ENCODE results near the gene LIN28B. TPM values are rescaled to one million over a fixed set of nuclear protein-coding genes. Genes with fewer than 3 reads are reported as not detected.

The LIN28B gene
- total RNA-seq, 6 donors from 2014 or later: 0.10 to 0.49 TPM; not detected in 4

DNA sequence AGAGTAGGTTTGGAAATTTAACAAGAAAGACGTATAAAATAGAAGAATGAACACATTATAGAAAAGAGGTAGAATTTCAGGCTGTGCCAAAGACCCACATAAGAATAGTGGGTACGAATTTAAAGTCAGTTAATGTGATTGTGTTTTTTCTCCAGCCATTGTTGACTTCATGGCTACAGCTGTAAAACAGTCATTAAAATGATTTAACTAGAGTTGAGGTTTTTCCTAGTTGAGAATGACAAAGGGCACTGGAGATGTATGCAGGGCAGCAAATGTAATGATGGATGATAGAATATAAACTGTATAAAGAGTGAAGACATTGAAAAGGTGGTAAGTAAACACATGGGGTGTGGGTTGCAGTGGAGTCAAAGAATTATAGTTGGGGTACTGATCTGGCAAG lies 72.7 kb downstream of the LIN28B start:
- Histone ChIP-seq H3K36me3 (no peaks in the 10 kb centered on the region), H3K9me3 (no peaks in the 10 kb centered on the region), H3K27ac (no peak overlapping the region), H3K27me3 (no peaks in the 10 kb centered on the region), H3K4me1 (no peaks in the 10 kb centered on the region), H3K4me3 (no peak overlapping the region)
- DNase-seq (no peak), ATAC-seq (ENCODE audit: low FRiP score in 2 of 2) (no peak)
- 85 to 90% methylated on average over 2 of the region's 2 CpGs for WGBS, 2 donors
- TF ChIP-seq EP300 (IDR thresholded peaks at IDR 0.05) (no peak), CTCF (IDR thresholded peaks at IDR 0.05) (no peak), POLR2A (IDR thresholded peaks at IDR 0.05) (no peak), POLR2AphosphoS5 (IDR thresholded peaks at IDR 0.05) (no peak)

GRCh38 chr6:105034470-105034869 lies 77.6 kb downstream of the LIN28B start:
- 90 to 92% methylated on average over 1 of the region's 1 CpG for WGBS, 2 donors
- Histone ChIP-seq H3K27ac (no peak overlapping the region), H3K4me3 (no peak overlapping the region), H3K27me3 (no peaks in the 10 kb centered on the region), H3K4me1 (no peaks in the 10 kb centered on the region), H3K36me3 (no peaks in the 10 kb centered on the region), H3K9me3 (no peaks in the 10 kb centered on the region)
- TF ChIP-seq EP300 (IDR thresholded peaks at IDR 0.05) (no peak), POLR2A (IDR thresholded peaks at IDR 0.05) (no peak), CTCF (IDR thresholded peaks at IDR 0.05) (no peak), POLR2AphosphoS5 (IDR thresholded peaks at IDR 0.05) (no peak)
- DNase-seq (no peak), ATAC-seq (ENCODE audit: low FRiP score in 2 of 2) (no peak)

DNA sequence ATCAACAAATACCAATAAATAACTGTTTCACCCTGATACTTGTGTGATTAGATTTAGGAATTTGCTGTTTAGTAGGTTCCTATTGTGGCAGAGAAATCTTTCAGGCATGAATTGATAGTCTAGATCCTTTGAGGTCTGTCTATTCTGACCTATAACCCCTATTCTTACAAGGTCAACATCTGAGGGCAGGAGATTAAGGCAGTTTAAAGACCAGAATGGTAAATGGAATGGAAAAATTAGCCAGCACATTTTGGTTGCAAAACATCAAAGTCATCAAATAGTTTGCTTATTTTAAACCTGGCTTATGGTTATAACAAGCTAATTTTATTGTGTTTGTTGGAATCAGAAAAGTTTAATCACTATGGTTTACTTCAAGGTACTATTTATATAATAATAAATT lies 78.4 kb downstream of the LIN28B start:
- ATAC-seq (ENCODE audit: low FRiP score in 2 of 2) (no peak), DNase-seq (no peak)
- H3K4me1 ChIP-seq: no peaks in the 10 kb centered on the region
- H3K27ac ChIP-seq: no peak overlapping the region
- no peak for TF ChIP-seq EP300 (IDR thresholded peaks at IDR 0.05)
- no peak for TF ChIP-seq POLR2A (IDR thresholded peaks at IDR 0.05)
- H3K4me3 ChIP-seq: no peak overlapping the region
- no peaks in the 10 kb centered on the region for H3K9me3 ChIP-seq
- no peaks in the 10 kb centered on the region for H3K36me3 ChIP-seq
- no peaks in the 10 kb centered on the region for H3K27me3 ChIP-seq

DNA sequence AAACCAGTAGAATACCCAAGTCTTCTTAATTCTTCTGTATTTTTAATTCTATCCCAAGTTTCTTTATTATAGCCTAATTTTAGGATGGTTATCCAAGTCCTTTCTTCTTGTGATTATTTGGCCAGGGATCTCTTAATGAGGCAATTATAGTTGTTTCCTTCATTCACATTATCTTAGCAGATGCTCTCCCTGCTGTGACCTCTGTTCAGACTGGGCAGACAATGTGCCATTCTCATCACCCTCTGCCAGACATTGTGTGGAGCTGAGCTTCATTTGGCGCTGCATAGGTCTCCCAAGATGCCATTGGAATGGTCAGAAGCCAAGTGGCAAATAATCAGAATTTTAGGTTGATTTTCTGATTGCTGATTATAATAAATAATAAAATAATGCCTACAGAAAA lies 79.4 kb downstream of the LIN28B start:
- no peaks in the 10 kb centered on the region for H3K36me3 ChIP-seq
- TF ChIP-seq EP300 (IDR thresholded peaks at IDR 0.05) (no peak), POLR2AphosphoS5 (IDR thresholded peaks at IDR 0.05) (no peak), CTCF (IDR thresholded peaks at IDR 0.05) (no peak), POLR2A (IDR thresholded peaks at IDR 0.05) (no peak)
- WGBS, 2 donors: 88 to 92% methylated on average over 1 of the region's 1 CpG
- no peaks in the 10 kb centered on the region for H3K27me3 ChIP-seq
- DNase-seq (no peak), ATAC-seq (ENCODE audit: low FRiP score in 2 of 2) (no peak)
- no peaks in the 10 kb centered on the region for H3K4me1 ChIP-seq
- H3K27ac ChIP-seq: no peak overlapping the region
- no peaks in the 10 kb centered on the region for H3K9me3 ChIP-seq
- H3K4me3 ChIP-seq: no peak overlapping the region

DNA sequence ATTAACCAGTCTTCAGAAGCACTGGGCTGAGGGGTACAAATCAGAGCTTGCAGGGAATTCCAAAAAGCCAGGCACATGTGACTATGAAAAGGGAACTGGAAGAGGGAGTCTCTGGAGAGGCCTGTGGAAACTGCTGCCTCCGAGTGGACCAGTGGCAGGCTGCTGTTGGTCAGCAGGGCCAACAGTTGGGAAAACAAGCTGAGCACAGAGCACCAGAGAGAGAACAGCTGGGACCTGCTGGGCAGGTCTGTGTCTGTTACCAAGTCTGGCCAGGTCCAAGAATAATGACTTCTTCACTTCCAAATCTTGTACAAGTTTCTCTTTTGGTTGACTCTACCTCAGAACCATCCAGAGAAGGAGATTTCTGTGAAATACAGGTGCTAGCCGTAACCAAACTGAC lies 81.4 kb downstream of the LIN28B start:
- 61 to 75% methylated on average over 2 of the region's 2 CpGs for WGBS, 2 donors
- TF ChIP-seq POLR2AphosphoS5 (IDR thresholded peaks at IDR 0.05) (no peak), POLR2A (IDR thresholded peaks at IDR 0.05) (no peak), EP300 (IDR thresholded peaks at IDR 0.05) (no peak), CTCF (IDR thresholded peaks at IDR 0.05) (no peak)
- H3K27me3 ChIP-seq: no peaks in the 10 kb centered on the region
- H3K4me1 ChIP-seq: no peaks in the 10 kb centered on the region
- no peak for DNase-seq
- H3K9me3 ChIP-seq: no peaks in the 10 kb centered on the region
- H3K36me3 ChIP-seq: no peaks in the 10 kb centered on the region
- H3K4me3 ChIP-seq: no peak overlapping the region
- no peak for ATAC-seq (ENCODE audit: low FRiP score in 2 of 2)
- H3K27ac ChIP-seq: no peak overlapping the region
